Measurements from ENCODE around the gene PALLD.

GRCh38 chr4:168598191-168598590 is 101.3 kb downstream of the PALLD start:
- no peak for TF ChIP-seq CTCF (IDR thresholded peaks at IDR 0.05)
- no peak for TF ChIP-seq POLR2A (IDR thresholded peaks at IDR 0.05)
